Activated naive CD4-positive, alpha-beta T cell treated with Interleukin-2 at 50 U/mL for 16 hours (primary cell): ENCODE results near the gene THBS3.
"Not testable (repeated sequence)": the region's sequence is repeated elsewhere in the genome, so short reads cannot be mapped to it uniquely, and the experiment has no call there.

ENCODE experiments used
- DNase-seq: peaks from one replicate; pipeline ENCODE4 v3.0.0-alpha.2; 2020

The THBS3 gene

DNA sequence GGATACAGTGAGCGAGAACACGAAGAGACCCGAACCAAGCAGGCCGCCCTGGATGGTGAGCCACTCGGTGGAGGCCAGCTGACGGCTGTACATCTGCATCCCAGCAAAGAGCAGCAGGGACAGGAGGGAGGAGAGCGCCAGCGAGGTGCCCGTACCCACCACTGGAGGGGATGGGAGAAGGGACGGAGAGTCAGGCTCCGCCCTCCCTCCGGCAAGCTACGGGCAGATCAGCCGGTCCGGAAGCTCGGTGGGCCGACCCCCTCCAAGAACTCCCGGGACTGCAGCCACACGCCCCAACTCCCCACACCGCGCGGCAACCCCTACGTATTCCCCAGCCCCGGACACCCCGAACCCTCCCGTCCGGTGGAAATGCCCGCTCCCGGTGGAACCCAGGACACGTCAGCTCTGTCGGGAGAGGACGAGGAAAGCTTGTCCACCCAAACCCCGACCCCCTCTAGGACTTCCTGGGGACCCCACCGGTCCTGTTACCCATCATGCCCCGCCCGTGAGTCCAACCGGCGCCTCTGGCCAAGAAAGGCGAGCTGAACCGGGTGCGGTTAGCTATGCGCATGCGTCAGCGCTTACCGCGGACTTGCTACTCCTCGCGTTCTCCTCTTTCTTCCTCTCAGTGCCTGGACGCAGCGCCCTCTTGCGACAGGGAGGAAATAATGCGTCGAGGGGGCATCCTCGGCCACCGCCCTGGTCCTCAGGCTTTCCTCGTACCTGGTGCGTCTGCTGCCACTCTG is 34.8 kb downstream of the THBS3 start, which contains the start of gene KRTCAP2:
TSS of gene KRTCAP2 (minus strand) at position 573 of the 746 bp plus-strand sequence. CDS start at position 493, 80 bp downstream.
- peak; percentile 95 for DNase-seq

GRCh38 chr1:155171836-155172731 is 35.6 kb downstream of the THBS3 start:
- DNase-seq: no peak

- DNase-seq: no peak
Measured at GRCh38 chr1:155170806-155171205, 36.9 kb downstream of the THBS3 start.

DNA sequence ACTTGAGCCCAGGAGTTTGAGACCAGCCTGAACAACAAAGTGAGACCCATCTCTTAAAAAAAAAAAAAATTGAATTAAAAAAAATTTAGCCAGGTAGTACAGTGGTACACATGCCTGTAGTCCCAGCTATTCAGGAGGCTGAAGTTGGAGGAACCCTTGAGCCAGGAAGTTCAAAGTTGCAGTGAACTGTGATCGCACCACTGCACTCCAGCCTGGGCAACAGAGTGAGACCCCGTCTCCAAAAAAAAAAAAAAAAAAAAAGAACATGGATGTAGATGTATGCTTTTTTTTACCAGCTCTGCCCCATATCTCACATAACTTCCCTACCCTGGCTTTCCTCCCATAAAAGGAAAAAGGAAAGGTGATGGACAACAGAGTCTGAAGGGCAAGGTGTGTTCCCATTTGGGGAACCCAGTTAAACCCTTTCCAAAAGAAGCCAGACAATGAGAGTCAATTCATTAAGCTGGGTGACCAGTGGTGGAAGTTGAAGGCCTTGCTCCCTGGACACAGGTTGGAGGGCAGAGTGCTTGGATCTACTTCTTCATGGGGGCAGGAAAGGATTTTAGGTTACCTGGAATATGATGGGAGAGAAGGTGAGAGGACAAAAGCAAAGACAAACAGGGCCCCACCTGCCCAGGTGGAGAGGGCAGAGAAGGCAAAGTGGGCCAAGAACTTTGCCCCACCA is 37.5 kb downstream of the THBS3 start:
- no peak for DNase-seq

DNA sequence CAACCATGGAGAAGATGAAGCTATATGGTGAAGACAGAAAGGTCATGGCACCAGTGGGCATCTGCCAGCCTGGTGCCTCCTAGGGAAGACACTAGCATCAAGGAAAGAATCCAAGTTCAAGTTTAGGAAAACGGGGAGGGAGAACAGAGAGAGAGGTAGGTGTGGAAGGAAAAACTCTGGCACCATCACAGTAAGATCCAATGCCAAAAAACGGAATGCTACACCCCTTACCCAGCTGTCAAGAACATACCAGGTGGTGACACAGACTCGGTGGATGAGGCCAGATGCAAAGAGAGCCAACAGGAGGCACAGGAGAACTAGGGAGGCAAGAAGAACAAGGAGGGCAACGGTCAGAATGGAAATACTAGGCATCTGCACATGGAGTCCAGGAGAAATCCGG is 38.2 kb downstream of the THBS3 start:
- no peak for DNase-seq

- no peak for DNase-seq
Measured at GRCh38 chr1:155168456-155169210, 39.1 kb downstream of the THBS3 start.

GRCh38 chr1:155168105-155168445 is 39.6 kb downstream of the THBS3 start:
- not testable (repeated sequence) for DNase-seq

DNA sequence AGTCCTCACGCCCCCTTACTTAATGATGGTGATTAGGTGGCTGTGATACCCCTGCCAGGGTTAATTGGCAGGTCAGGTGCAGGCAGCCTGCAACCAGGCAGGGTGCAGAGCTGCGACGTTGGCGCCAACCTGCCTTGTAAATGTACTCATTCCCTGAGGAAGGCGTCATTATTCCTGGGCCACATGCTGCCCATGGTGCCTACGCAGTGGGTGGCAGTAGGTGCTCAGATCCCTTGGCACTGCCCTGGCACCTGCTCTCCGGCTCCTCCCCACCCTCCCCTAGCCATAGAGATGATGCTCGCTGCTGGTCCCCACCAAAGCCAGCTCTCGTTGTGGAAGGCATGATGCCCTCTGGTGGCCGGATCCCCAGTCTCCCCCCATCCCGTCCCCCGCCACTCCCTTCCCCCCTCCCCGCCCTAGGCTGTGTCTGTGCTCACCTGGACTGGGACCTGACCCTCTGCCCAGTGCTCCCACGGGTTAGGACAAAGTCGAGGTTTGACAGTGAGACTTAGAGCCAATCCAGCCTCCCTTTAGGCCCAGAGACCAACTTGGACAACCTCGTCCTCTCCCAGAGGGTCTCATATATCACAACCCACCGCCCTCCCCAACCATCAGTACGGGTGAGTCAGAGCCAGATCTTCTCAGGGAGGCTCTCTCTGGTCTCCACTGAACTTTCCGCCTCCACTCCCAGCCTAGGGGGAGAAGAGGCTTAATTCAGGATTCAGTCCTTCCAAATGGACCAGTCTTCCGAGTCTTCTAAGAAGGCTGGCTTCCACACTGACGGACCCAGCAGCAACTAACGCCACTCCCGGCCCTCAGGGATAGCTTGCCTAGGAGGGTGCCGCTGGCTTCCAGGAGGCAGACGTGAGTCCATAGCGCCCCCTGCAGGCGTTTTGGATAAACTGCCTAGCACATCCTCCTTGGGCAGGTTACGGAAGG is 40.3 kb downstream of the THBS3 start:
- peak; percentile 84 for DNase-seq

DNA sequence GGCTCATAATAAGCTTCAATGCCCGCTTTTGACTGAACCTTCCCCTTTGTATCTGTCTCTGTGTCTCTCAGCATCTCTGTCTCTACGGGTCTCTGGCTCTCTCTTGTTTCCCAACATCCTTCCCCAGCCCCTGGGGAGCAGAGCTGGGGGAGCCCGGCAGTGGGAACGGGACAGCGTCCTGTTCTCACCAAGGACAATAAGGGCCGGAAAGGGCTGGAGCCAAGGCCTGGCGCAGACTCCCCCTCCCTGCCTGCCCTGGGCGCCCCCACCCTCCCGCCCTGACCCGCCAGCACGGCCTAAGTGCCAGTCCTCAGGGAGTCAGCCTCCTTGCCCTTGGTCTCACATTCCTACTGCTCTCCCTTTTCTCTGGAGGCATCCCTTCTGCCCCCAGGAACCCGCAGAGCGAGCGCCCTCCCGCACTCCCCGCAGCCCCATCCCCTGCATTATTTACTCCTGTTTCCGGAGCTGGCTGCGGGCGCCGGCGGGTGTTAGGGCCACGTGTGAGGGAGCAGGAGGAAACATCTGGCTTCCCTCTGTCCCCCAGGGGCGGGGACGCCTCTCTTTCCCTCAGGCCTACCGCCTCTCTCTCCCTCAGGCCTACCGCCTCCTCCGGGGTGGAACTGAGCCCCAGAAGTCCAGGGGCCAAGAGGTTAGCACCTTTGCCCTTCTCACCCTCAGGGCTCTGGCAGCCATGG is 41.1 kb downstream of the THBS3 start:
- DNase-seq: no peak

GRCh38 chr1:155166051-155166470 is 41.6 kb downstream of the THBS3 start:
- no peak for DNase-seq

- DNase-seq: not testable (repeated sequence)
Measured at GRCh38 chr1:155164625-155165024, 43.1 kb downstream of the THBS3 start.

DNA sequence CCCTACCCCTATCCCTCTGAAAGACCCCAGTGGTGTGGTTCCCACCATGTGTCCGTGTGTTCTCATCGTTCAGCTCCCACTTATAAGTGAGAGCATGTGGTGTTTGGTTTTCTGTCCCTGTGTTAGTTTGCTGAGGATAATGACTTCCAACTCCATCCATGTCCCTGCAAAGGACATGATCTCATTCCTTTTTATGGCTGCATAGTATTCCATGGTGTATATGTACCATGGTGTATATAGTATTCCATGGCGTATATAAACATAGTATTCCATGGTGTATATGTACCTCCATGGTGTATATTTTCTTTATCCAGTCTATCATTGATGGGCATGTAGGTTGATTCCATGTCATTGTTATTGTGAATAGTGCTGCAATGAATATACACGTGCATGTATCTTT is 43.9 kb downstream of the THBS3 start:
- DNase-seq: not testable (repeated sequence)

GRCh38 chr1:155162631-155163030 is 45.1 kb downstream of the THBS3 start:
- DNase-seq: not testable (repeated sequence)

DNA sequence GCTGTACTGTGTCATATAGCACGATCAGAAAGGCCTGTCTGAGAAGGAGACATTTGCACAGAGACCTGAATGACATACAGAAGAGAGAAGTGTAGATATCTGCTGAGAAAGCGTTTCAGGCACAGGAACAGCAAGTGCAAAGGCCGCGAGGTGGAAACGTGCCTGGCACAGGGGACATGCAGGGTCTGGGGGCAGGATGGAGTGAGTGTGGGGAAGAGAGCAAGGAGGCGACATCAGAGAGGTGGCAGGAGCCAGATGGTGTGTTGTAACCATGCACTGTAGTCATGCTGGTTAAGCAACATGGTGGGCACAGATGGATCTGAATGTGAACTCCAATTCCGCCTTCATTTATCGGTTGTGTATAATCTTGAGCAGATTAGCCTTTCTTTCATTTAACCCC is 47.6 kb downstream of the THBS3 start:
- no peak for DNase-seq

- DNase-seq: no peak
Measured at GRCh38 chr1:155158991-155159390, 48.7 kb downstream of the THBS3 start.

GRCh38 chr1:155155996-155156643 is 51.6 kb downstream of the THBS3 start:
- not testable (repeated sequence) for DNase-seq
